WERI-Rb-1 (cell line): ENCODE measurements around the gene CFAP45.

Experiments
- DNase-seq: peaks from one replicate; pipeline ENCODE4 v3.0.0-alpha.2; 2020
- H3K27ac ChIP-seq: fragments of 250-450 bp; sonication (Bioruptor Pico); 2 replicates; pipeline ENCODE4 v1.5.1; 2020; ENCODE audit warnings: mild to moderate bottlenecking, moderate library complexity
- H3K27me3 ChIP-seq: fragments of 250-450 bp; sonication (Bioruptor Pico); 2 replicates; pipeline ENCODE4 v1.5.1; 2021; ENCODE audit warnings: mild to moderate bottlenecking, low read depth, moderate library complexity; ENCODE audit not compliant: insufficient read depth, severe bottlenecking
- H3K36me3 ChIP-seq: fragments of 250-450 bp; sonication (Bioruptor Pico); 2 replicates; pipeline ENCODE4 v1.5.1; 2020; ENCODE audit warnings: mild to moderate bottlenecking, moderate library complexity
- H3K4me3 ChIP-seq: 2 replicates; pipeline ENCODE4 v1.5.1; 2011; ENCODE audit warnings: low read depth, mild to moderate bottlenecking, control low read depth, low read length
- H3K9me3 ChIP-seq: fragments of 250-450 bp; sonication (Bioruptor Pico); 2 replicates; pipeline ENCODE4 v1.5.1; 2021; ENCODE audit warnings: mild to moderate bottlenecking, moderate library complexity; ENCODE audit not compliant: severe bottlenecking
- TF ChIP-seq, protein P1 (sequence below): IDR thresholded peaks from 2 replicates; pipeline ENCODE4 v1.5.1; 2011; ENCODE audit warnings: low read depth, mild to moderate bottlenecking, control low read depth, inconsistent platforms, low read length

Gene CFAP45

DNA sequence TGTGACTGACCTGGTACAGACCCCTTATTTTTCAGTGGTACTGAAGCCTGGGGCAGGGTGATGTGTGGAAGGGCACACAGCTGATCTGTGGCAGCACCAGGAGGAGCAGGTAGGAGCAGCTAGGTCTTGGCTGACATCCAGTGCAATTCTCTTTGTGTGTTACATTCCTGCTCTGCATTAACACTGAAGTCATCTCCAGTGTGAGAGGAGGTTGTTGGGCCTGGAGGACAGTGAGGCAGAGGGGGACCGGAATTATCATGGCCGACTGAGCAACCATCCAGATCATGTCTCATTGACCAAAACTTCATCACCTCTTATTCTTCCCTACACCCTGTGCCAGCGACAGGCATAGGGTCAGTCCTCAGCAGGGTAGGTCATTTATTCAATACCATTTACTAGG is 71.8 kb downstream of the CFAP45 start:
- H3K27ac ChIP-seq = no peak overlapping the region
- TF ChIP-seq, protein P1, sequence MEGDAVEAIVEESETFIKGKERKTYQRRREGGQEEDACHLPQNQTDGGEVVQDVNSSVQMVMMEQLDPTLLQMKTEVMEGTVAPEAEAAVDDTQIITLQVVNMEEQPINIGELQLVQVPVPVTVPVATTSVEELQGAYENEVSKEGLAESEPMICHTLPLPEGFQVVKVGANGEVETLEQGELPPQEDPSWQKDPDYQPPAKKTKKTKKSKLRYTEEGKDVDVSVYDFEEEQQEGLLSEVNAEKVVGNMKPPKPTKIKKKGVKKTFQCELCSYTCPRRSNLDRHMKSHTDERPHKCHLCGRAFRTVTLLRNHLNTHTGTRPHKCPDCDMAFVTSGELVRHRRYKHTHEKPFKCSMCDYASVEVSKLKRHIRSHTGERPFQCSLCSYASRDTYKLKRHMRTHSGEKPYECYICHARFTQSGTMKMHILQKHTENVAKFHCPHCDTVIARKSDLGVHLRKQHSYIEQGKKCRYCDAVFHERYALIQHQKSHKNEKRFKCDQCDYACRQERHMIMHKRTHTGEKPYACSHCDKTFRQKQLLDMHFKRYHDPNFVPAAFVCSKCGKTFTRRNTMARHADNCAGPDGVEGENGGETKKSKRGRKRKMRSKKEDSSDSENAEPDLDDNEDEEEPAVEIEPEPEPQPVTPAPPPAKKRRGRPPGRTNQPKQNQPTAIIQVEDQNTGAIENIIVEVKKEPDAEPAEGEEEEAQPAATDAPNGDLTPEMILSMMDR = no peak
- peaks cover 2% of the 10 kb centered on the region for H3K9me3 ChIP-seq
- DNase-seq = no peak
- H3K36me3 ChIP-seq = no peaks in the 10 kb centered on the region
- H3K4me3 ChIP-seq = no peak overlapping the region
- H3K27me3 ChIP-seq = peaks cover 96% of the 10 kb centered on the region

DNA sequence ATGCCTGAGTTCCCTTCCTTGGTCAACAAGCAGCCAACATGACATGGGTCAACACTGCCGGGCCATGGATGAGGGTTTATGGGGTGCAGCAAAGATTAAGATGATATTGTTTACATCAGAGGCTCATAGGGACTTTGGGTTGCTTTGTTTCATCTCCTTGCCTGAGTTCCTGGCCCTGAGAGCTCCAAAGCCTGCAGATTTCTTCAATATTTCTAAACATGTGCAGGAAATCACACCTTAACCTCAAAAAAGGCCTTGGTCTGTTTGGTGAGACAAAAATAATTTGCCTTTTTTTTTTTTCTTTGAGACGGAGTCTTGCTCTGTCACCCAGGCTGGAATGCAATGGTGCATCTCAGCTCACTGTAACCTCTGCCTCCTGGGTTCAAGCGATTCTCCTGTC is 72.4 kb downstream of the CFAP45 start:
- TF ChIP-seq, protein P1 = no peak
- Histone ChIP-seq H3K27me3 (peaks cover 98% of the 10 kb centered on the region), H3K36me3 (no peaks in the 10 kb centered on the region), H3K27ac (no peak overlapping the region), H3K9me3 (peaks cover 2% of the 10 kb centered on the region), H3K4me3 (no peak overlapping the region)
- DNase-seq = no peak

DNA sequence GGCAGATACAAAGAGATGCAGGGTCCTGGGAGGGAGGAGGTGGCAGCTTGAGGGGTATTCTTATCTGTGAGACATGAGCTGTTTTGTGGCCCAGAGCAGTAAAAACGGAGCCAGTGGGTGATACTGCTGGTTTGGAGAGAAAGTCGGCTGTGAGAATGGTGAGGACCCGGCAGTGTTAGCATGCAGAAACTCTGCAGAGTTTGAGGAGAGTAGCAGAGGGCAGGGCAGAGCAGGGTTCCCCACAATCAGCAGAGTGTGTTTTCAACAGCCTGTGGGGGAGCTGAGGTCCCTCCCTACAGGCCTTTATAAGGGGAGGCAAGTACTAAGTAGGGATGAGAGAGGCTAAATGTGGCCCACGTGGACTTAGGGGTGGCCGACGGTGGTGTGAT is 72.9 kb downstream of the CFAP45 start:
- H3K27me3 ChIP-seq = peaks cover 100% of the 10 kb centered on the region
- H3K27ac ChIP-seq = no peak overlapping the region
- H3K36me3 ChIP-seq = no peaks in the 10 kb centered on the region
- TF ChIP-seq, protein P1 = no peak
- DNase-seq = no peak
- H3K4me3 ChIP-seq = no peak overlapping the region
- H3K9me3 ChIP-seq = peaks cover 2% of the 10 kb centered on the region

DNA sequence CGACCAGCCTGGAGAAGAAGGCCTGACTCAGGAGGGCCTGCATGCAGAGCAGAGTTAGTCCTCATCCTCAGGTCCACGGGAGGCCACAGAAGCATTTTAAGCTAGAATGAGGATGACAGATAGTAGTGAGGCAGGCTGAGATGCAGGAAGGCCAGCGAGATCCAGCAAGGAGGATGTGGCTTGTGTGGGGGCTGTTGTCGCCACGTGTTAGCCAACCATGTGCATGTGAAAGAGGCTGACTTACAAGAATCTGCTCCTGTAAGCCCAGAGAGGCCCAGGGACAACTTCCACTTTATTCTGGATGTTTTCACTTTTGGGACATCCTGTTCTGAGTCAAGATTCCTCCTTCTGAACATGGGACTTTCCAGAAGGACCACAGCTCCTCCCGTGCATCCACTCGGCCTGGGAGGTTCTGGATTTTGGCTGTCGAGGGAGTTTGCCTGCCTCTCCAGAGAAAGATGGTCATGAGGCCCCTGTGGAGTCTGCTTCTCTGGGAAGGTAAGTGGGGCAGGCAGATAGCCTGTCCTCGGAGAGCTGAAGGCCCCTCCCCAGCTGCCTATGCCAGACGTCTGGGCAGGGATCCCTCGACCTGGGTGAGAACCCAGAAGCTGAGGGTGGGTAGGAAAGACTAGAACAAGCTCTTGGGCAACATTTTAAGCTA is 73.4 kb downstream of the CFAP45 start, which contains the start of gene SLAMF8:
SLAMF8 (plus strand) TSS at position 433 of the 661 bp plus-strand sequence; CDS start at position 459, 26 bp downstream.
- Histone ChIP-seq H3K27me3 (peaks cover 100% of the 10 kb centered on the region), H3K4me3 (no peak within 1 kb of the TSS), H3K27ac (no peak within 1 kb of the TSS), H3K36me3 (no peaks in the 10 kb centered on the region), H3K9me3 (peaks cover 2% of the 10 kb centered on the region)
- TF ChIP-seq, protein P1 = no peak
- DNase-seq = no peak

DNA sequence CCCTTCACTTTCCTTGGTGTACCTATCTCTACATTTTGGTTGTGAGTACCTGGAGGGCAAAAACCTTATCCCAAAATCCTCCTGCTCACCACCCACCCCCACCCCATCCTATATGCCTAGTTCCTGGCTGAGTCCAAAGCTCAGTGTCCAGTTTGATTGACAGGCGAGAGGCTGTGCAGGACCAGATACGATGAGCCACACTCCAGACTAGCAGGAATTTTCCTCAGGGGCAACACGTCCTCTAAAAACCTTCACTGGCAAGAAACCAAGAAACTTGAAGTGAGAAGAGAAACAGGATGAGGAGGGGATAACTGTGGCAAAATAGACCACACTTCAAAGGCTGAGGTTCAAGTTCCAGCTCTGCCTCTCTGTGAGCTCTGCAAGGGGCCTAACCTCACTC is 74.4 kb downstream of the CFAP45 start:
- H3K27ac ChIP-seq = no peak overlapping the region
- peaks cover 2% of the 10 kb centered on the region for H3K9me3 ChIP-seq
- no peak overlapping the region for H3K4me3 ChIP-seq
- TF ChIP-seq, protein P1 = no peak
- DNase-seq = no peak
- H3K27me3 ChIP-seq = peaks cover 100% of the 10 kb centered on the region
- H3K36me3 ChIP-seq = no peaks in the 10 kb centered on the region

DNA sequence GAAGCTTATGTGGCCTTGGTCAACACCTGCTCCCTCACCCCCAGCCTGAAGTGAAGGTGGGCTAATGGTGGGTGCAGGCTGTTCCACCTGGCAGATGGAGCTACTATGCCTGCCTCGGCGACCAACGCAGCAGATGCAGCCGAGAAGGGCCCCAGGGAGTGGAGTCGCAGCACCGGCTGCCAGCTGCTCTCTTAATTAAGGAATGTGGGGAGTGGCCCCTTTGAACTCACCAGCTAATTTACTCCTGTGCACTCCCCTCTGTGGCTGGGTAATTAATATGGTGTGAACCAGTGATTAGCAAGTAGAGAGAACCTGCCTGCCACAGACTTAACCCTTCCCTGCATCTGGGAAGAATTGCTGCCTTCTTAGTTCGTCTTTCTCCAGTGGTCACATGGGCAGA is 76.6 kb downstream of the CFAP45 start:
- no peak overlapping the region for H3K4me3 ChIP-seq
- DNase-seq = peak; percentile 42
- H3K27me3 ChIP-seq = peaks cover 95% of the 10 kb centered on the region
- H3K36me3 ChIP-seq = no peaks in the 10 kb centered on the region
- peaks cover 2% of the 10 kb centered on the region for H3K9me3 ChIP-seq
- TF ChIP-seq, protein P1 = no peak
- H3K27ac ChIP-seq = no peak overlapping the region
